Measurements from ENCODE around the gene ERVH48-1. TPM values are rescaled to one million over a fixed set of nuclear protein-coding genes. Genes with fewer than 3 reads are reported as not detected.

ERVH48-1 gene
- total RNA-seq, 1 experiment from 2014 or later: not detected

- intact Hi-C loops (cut with micrococcal nuclease): loop anchor here (10.0 kb wide), 1 partner anchor 82 kb away; the partner anchor contains the start of gene PKNOX1
- peak overlapping the region; percentile 87 for H3K4me2 ChIP-seq (ENCODE audit: low read length)
- CTCF ChIA-PET: interaction anchor here (0.6 to 1.3 kb wide), 3 partner anchors 10 to 81 kb away, joined by 3 to 5 read pairs (median 4); no protein-coding TSS in a partner anchor
- peaks cover 9% of the 10 kb centered on the region; the same call in 1 of the 2 replicates for H3K36me3 ChIP-seq (ENCODE audit: low read depth, low read length)
- POLR2A ChIA-PET (ENCODE audit: unreplicated experiment): interaction anchor here (0.6 kb wide), 2 partner anchors 11 to 22 kb away, joined by 4 to 5 read pairs; no protein-coding TSS in a partner anchor
- DNase-seq (no peak), ATAC-seq (peak; percentile 34)
- H3K9me2 ChIP-seq (replicated peaks; ENCODE audit: low read length): no peaks in the 10 kb centered on the region
- H3K9ac ChIP-seq (ENCODE audit: low read length): peak overlapping the region; percentile 95
- H3K4me1 ChIP-seq (ENCODE audit: insufficient read depth, low read length): peaks cover 7% of the 10 kb centered on the region
- no peaks in the 10 kb centered on the region for H3K9me3 ChIP-seq (ENCODE audit: low read length)
- H3K27me3 ChIP-seq (ENCODE audit: low read length): no peaks in the 10 kb centered on the region
- peak overlapping the region; percentile 68 for H2AFZ ChIP-seq (ENCODE audit: low read length)
- H3K4me3 ChIP-seq (ENCODE audit: low read length): peak overlapping the region; percentile 99
- peaks cover 24% of the 10 kb centered on the region for H3K79me2 ChIP-seq (ENCODE audit: low read length)
- 0 out of 2 replicates have a peak, but pooled peaks cover 3% of the 10 kb centered on the region for H4K20me1 ChIP-seq (ENCODE audit: low read length)
- no peaks in the 10 kb centered on the region for H3F3A ChIP-seq (ENCODE audit: low read length, unreplicated experiment)
- TF ChIP-seq EZH2phosphoT487 (IDR thresholded peaks at IDR 0.05; ENCODE audit: borderline replicate concordance, low read length) (no peak), EZH2 (IDR thresholded peaks at IDR 0.05; ENCODE audit: low read length, unreplicated experiment) (no peak), CTCF (conservative IDR thresholded peaks at IDR 0.05; ENCODE audit: low read depth, low read length) (no peak)
- BruUV-seq (replicated peaks): TSS peak; percentile 98
- peak overlapping the region; percentile 75 for H3K27ac ChIP-seq (ENCODE audit: low read length)
Observed at GRCh38 chr21:42892582-42892930, 32.9 kb downstream of the ERVH48-1 start.

- BruUV-seq (replicated peaks): no TSS peak
- Histone ChIP-seq H3K27ac (ENCODE audit: low read length) (no peak overlapping the region), H3K79me2 (ENCODE audit: low read length) (no peaks in the 10 kb centered on the region), H3K27me3 (ENCODE audit: low read length) (no peaks in the 10 kb centered on the region), H3K9me3 (ENCODE audit: low read length) (no peaks in the 10 kb centered on the region), H3K9me2 (replicated peaks; ENCODE audit: low read length) (no peaks in the 10 kb centered on the region), H2AFZ (ENCODE audit: low read length) (no peak overlapping the region), H3F3A (ENCODE audit: low read length, unreplicated experiment) (no peaks in the 10 kb centered on the region), H3K4me2 (ENCODE audit: low read length) (no peak overlapping the region), H4K20me1 (ENCODE audit: low read length) (no peaks in the 10 kb centered on the region), H3K36me3 (ENCODE audit: low read depth, low read length) (no peaks in the 10 kb centered on the region), H3K4me3 (ENCODE audit: low read length) (no peak overlapping the region), H3K9ac (ENCODE audit: low read length) (no peak overlapping the region), H3K4me1 (ENCODE audit: insufficient read depth, low read length) (peaks cover 3% of the 10 kb centered on the region)
- TF ChIP-seq CTCF (conservative IDR thresholded peaks at IDR 0.05; ENCODE audit: low read depth, low read length) (no peak), EZH2phosphoT487 (IDR thresholded peaks at IDR 0.05; ENCODE audit: borderline replicate concordance, low read length) (no peak), EZH2 (IDR thresholded peaks at IDR 0.05; ENCODE audit: low read length, unreplicated experiment) (no peak)
- intact Hi-C loops (cut with micrococcal nuclease): no loop called here
- ChIA-PET CTCF (no interaction called here), POLR2A (ENCODE audit: unreplicated experiment) (no interaction called here)
- ATAC-seq (no peak), DNase-seq (no peak)
Observed at GRCh38 chr21:42887326-42887725, 38.1 kb downstream of the ERVH48-1 start.

- Histone ChIP-seq H4K20me1 (ENCODE audit: low read length) (no peaks in the 10 kb centered on the region), H3K79me2 (ENCODE audit: low read length) (peaks cover 16% of the 10 kb centered on the region), H3K4me2 (ENCODE audit: low read length) (no peak overlapping the region), H3F3A (ENCODE audit: low read length, unreplicated experiment) (no peaks in the 10 kb centered on the region), H2AFZ (ENCODE audit: low read length) (no peak overlapping the region), H3K9me3 (ENCODE audit: low read length) (no peaks in the 10 kb centered on the region), H3K9me2 (replicated peaks; ENCODE audit: low read length) (no peaks in the 10 kb centered on the region), H3K36me3 (ENCODE audit: low read depth, low read length) (no peaks in the 10 kb centered on the region), H3K27me3 (ENCODE audit: low read length) (no peaks in the 10 kb centered on the region), H3K4me1 (ENCODE audit: insufficient read depth, low read length) (peaks cover 6% of the 10 kb centered on the region; the same call in 1 of the 2 replicates), H3K9ac (ENCODE audit: low read length) (no peak overlapping the region), H3K4me3 (ENCODE audit: low read length) (no peak overlapping the region), H3K27ac (ENCODE audit: low read length) (no peak overlapping the region)
- ChIA-PET CTCF (no interaction called here), POLR2A (ENCODE audit: unreplicated experiment) (no interaction called here)
- intact Hi-C loops (cut with micrococcal nuclease): no loop called here
- BruUV-seq (replicated peaks): no TSS peak
- DNase-seq (no peak), ATAC-seq (no peak)
- TF ChIP-seq EZH2 (IDR thresholded peaks at IDR 0.05; ENCODE audit: low read length, unreplicated experiment): no peak
- no peak for TF ChIP-seq CTCF (conservative IDR thresholded peaks at IDR 0.05; ENCODE audit: low read depth, low read length)
Observed at GRCh38 chr21:42883921-42884320, 41.5 kb downstream of the ERVH48-1 start.
